Neural crest cell (in vitro differentiated cells): Measurements from ENCODE around the gene APMAP. TPM values are rescaled to one million over a fixed set of nuclear protein-coding genes. Genes with fewer than 3 reads are reported as not detected.

Experiments used
- DNase-seq: peaks from one replicate; pipeline ENCODE4 v3.0.0; 2021; ENCODE audit warnings: low read depth, mixed read lengths, low spot score
- H3K27ac Mint-ChIP-seq: one replicate; pipeline ENCODE4 v1.8.0; 2021; ENCODE audit warnings: mild to moderate bottlenecking, mixed read lengths; ENCODE audit not compliant: unreplicated experiment
- H3K27me3 Mint-ChIP-seq: 2 replicates; pipeline ENCODE4 v1.8.0; 2021; ENCODE audit warnings: low read depth, mild to moderate bottlenecking, mixed read lengths
- H3K36me3 Mint-ChIP-seq: 2 replicates; pipeline ENCODE4 v1.8.0; 2021; ENCODE audit warnings: low read depth, mild to moderate bottlenecking, mixed read lengths
- H3K4me1 Mint-ChIP-seq: 2 replicates; pipeline ENCODE4 v1.8.0; 2021; ENCODE audit warnings: mixed read lengths
- H3K4me3 Mint-ChIP-seq: one replicate; pipeline ENCODE4 v1.8.0; 2021; ENCODE audit warnings: mild to moderate bottlenecking, mixed read lengths
- H3K9me3 Mint-ChIP-seq: 2 replicates; pipeline ENCODE4 v1.8.0; 2021; ENCODE audit warnings: mixed read lengths
- total RNA-seq: library from RNA; stranded (reverse); gene quantifications from 2 replicates; pipeline ENCODE4 v1.2.1, GENCODE V29; 2021
- TF ChIP-seq, protein P1 (sequence below): fragments of 200-600 bp; sonication (generic); conservative IDR thresholded peaks from 2 replicates; pipeline ENCODE4 v1.5.0; 2021; ENCODE audit warnings: antibody characterized with exemption, mild to moderate bottlenecking

Gene APMAP
- total RNA-seq, 1 donor from 2014 or later = 88.6 TPM

DNA sequence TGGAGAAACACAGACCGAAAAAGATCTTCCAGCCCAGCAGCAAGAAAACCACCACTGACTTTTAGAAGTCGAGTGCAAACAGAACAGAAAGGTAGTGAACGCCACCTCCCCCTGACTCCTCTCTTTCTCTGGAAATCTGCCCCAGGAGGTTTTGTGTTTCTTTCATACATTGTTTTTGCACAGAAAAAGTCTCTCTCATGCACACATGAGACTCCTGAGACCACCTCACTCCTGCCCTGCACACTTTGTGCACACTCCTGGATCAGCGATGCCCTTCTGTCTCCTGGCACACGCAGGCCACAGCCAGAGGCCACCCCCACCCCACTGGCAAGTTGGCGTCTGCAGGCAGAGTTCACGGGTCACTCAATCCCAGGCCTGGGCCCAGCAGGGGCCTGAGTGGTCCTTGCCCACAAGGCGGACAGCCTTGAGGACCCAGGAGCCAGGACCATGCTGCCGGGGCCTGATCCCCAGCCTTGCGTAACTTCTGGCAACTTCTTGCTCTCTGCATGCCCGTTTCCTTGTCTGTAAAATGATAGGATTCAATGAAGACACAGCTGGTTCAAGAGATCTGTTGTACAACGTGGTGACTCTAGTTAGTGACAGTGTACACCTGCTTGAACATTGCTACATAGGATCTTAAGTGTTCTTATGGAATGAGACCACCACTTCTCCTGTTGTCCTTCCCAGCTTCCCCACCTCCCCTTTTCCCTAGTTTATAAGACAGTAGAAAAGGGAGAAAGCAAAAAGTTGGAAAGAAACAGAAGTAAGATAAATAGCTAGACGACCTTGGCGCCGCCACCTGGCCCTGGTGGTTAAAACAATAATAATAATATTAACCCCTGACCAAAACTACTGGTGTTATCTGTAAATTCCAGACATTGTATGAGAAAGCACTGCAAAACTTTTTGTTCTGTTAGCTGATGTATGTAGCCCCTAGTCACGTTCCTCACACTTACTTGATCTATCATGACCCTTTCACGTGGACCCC, 73.7 kb downstream of the APMAP start:
- peaks cover 5% of the 10 kb centered on the region for H3K36me3 Mint-ChIP-seq
- peaks cover 17% of the 10 kb centered on the region for H3K4me1 Mint-ChIP-seq
- peaks cover 3% of the 10 kb centered on the region for H3K9me3 Mint-ChIP-seq
- TF ChIP-seq, protein P1, sequence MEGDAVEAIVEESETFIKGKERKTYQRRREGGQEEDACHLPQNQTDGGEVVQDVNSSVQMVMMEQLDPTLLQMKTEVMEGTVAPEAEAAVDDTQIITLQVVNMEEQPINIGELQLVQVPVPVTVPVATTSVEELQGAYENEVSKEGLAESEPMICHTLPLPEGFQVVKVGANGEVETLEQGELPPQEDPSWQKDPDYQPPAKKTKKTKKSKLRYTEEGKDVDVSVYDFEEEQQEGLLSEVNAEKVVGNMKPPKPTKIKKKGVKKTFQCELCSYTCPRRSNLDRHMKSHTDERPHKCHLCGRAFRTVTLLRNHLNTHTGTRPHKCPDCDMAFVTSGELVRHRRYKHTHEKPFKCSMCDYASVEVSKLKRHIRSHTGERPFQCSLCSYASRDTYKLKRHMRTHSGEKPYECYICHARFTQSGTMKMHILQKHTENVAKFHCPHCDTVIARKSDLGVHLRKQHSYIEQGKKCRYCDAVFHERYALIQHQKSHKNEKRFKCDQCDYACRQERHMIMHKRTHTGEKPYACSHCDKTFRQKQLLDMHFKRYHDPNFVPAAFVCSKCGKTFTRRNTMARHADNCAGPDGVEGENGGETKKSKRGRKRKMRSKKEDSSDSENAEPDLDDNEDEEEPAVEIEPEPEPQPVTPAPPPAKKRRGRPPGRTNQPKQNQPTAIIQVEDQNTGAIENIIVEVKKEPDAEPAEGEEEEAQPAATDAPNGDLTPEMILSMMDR = no peak
- no peak for DNase-seq
- H3K27ac Mint-ChIP-seq = no peak overlapping the region
- no peak overlapping the region for H3K4me3 Mint-ChIP-seq
- peaks cover 3% of the 10 kb centered on the region for H3K27me3 Mint-ChIP-seq

DNA sequence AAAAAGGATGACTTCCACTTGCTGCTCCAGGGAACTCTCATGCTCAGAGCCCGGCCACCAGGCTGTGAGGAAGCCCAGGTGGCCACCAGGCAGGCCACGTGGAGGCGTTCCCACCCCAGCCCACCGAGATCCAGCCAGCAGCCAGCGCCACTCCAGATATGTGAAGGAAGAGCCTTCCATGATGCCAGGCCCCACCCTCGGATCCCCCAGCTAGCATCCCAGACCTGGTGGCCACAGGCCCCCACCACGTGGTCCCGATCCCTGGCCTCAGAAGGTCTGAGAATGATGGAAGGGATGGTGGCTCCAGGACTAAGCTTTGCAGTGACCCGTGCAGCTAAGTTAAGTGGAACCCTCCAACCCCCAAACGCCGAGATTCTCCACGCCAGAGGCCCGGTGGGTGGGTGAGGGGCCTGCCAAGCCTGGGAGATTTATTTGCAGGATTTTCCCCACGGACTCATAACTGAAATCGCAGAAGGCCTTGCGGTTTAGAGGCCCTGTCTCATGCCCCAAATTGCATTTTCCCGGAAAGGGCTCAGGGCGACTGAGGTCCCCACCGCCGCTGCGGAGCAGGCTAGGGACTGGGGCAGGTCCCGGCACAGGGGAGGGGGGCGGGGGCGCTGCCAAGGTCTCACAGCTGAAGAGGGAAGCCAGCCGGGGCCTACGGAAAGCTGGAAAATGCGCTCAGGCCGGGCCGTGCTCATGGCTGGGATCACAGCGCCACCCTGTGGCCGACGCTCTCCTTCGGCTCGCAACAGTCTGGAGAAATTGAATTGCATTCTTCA, 74.6 kb downstream of the APMAP start:
- Mint-ChIP-seq H3K27ac (no peak overlapping the region), H3K4me3 (no peak overlapping the region), H3K9me3 (peaks cover 3% of the 10 kb centered on the region), H3K36me3 (peaks cover 5% of the 10 kb centered on the region), H3K4me1 (peaks cover 17% of the 10 kb centered on the region), H3K27me3 (peaks cover 3% of the 10 kb centered on the region)
- DNase-seq = peak; percentile 72
- TF ChIP-seq, protein P1 = peak; percentile 94

DNA sequence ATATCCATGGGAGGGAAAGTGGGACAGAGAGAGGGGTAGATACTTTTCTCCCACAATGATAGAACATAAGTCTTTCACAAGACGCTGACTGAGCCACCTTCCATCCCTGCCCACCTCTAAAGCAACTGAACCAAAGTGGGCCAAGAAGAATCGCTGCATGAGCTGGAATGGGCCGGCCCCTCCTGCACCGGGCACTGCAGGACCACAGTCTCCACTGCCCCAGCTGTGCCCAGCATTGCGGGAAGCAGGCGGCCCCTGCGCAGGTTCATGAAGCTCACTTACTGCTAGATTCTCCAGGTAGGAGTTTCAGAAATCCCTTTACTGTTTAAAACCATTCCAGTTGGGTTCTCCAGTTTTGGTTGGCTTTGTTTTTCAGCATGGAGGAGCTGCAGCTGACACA, 75.5 kb downstream of the APMAP start:
- no peak for DNase-seq
- no peak overlapping the region for H3K4me3 Mint-ChIP-seq
- no peak overlapping the region for H3K27ac Mint-ChIP-seq
- H3K36me3 Mint-ChIP-seq = peaks cover 5% of the 10 kb centered on the region
- peaks cover 6% of the 10 kb centered on the region for H3K27me3 Mint-ChIP-seq
- TF ChIP-seq, protein P1 = no peak
- peaks cover 17% of the 10 kb centered on the region for H3K4me1 Mint-ChIP-seq
- peaks cover 3% of the 10 kb centered on the region for H3K9me3 Mint-ChIP-seq

DNA sequence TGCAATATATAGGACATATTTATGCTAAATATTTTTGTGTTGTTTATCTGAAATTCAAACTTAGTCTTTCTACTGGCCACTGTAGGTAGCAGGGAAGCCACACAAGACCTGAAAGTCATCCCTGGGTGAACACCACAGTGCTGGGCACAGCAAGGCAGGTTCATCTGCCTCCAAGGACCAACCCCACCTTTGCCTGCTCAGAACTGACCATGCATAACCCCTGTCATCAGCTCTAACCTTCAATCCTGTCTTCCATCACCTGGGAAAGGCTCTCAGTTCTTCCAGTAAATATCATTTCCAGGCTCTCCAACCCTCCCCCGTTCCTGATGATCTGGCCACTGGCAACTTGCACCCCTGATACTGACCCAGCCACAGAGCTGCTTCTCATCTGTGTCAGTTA, 76.1 kb downstream of the APMAP start:
- H3K9me3 Mint-ChIP-seq = peaks cover 3% of the 10 kb centered on the region
- H3K27ac Mint-ChIP-seq = no peak overlapping the region
- H3K4me3 Mint-ChIP-seq = no peak overlapping the region
- peaks cover 17% of the 10 kb centered on the region for H3K4me1 Mint-ChIP-seq
- peaks cover 5% of the 10 kb centered on the region for H3K36me3 Mint-ChIP-seq
- TF ChIP-seq, protein P1 = no peak
- DNase-seq = no peak
- peaks cover 6% of the 10 kb centered on the region for H3K27me3 Mint-ChIP-seq

DNA sequence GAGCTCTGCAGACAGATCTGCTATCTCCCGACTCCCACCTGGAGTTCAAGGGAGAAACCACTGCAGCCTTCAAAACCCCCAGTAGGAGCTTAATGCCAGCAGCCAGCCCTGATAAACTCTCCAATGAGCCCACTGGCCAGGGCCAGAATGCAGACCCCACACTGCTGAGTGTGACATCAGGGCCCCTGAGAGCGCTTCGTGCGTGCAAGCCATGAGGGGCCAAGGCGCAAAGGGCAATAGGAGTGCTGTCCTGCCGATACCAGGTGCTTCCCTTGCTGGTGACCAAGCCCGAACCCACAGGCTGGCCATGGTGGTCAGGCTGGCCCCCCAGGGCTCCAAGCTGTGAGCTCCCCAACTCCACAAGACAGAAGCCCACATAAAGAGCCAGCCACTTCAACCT, 76.7 kb downstream of the APMAP start:
- Mint-ChIP-seq H3K27me3 (peaks cover 6% of the 10 kb centered on the region), H3K36me3 (peaks cover under 1% of the 10 kb centered on the region)

More for the DNA sequence above, 76.7 kb downstream of the APMAP start:
- DNase-seq = no peak
- H3K9me3 Mint-ChIP-seq = no peaks in the 10 kb centered on the region
- H3K4me3 Mint-ChIP-seq = no peak overlapping the region
- TF ChIP-seq, protein P1 = no peak
- H3K4me1 Mint-ChIP-seq = peaks cover 15% of the 10 kb centered on the region
- no peak overlapping the region for H3K27ac Mint-ChIP-seq
